ENCODE measurements around the gene EGFR.

EGFR gene

GRCh38 chr7:55046582-55047342, 27.9 kb downstream of the EGFR start:
- TF ChIP-seq FOXP2 (optimal IDR thresholded peaks at IDR 0.05; ENCODE audit: borderline replicate concordance, extremely low read depth, extremely low read length, insufficient read depth), result no peak

- TF ChIP-seq TAF1 (IDR thresholded peaks at IDR 0.05; ENCODE audit: borderline replicate concordance, insufficient read depth, low read length), result no peak
- no peak for TF ChIP-seq FOXP2 (optimal IDR thresholded peaks at IDR 0.05; ENCODE audit: borderline replicate concordance, extremely low read depth, extremely low read length, insufficient read depth)
- no peak for TF ChIP-seq SIN3A (IDR thresholded peaks at IDR 0.05; ENCODE audit: borderline replicate concordance, insufficient read depth, low read length)
- no peak for TF ChIP-seq POLR2AphosphoS5 (IDR thresholded peaks at IDR 0.05; ENCODE audit: low read depth, low read length)
- no peak for TF ChIP-seq REST (IDR thresholded peaks at IDR 0.05; ENCODE audit: insufficient read depth in 1 of 2, low read depth in 2 of 2, low read length in 2 of 2)
Observed at GRCh38 chr7:55048221-55048859, 29.5 kb downstream of the EGFR start.

GRCh38 chr7:55050281-55050680, 31.5 kb downstream of the EGFR start:
- TF ChIP-seq SIN3A (IDR thresholded peaks at IDR 0.05; ENCODE audit: borderline replicate concordance, insufficient read depth, low read length) (no peak), TAF1 (IDR thresholded peaks at IDR 0.05; ENCODE audit: borderline replicate concordance, insufficient read depth, low read length) (no peak), POLR2AphosphoS5 (IDR thresholded peaks at IDR 0.05; ENCODE audit: low read depth, low read length) (no peak), FOXP2 (optimal IDR thresholded peaks at IDR 0.05; ENCODE audit: borderline replicate concordance, extremely low read depth, extremely low read length, insufficient read depth) (no peak), REST (IDR thresholded peaks at IDR 0.05; ENCODE audit: insufficient read depth in 1 of 2, low read depth in 2 of 2, low read length in 2 of 2) (no peak)

- no peak for TF ChIP-seq POLR2AphosphoS5 (IDR thresholded peaks at IDR 0.05; ENCODE audit: low read depth, low read length)
- TF ChIP-seq TAF1 (IDR thresholded peaks at IDR 0.05; ENCODE audit: borderline replicate concordance, insufficient read depth, low read length), result no peak
- no peak for TF ChIP-seq FOXP2 (optimal IDR thresholded peaks at IDR 0.05; ENCODE audit: borderline replicate concordance, extremely low read depth, extremely low read length, insufficient read depth)
- TF ChIP-seq SIN3A (IDR thresholded peaks at IDR 0.05; ENCODE audit: borderline replicate concordance, insufficient read depth, low read length), result no peak
- TF ChIP-seq REST (IDR thresholded peaks at IDR 0.05; ENCODE audit: insufficient read depth in 1 of 2, low read depth in 2 of 2, low read length in 2 of 2), result no peak
Observed at GRCh38 chr7:55052081-55052480, 33.3 kb downstream of the EGFR start.

- no peak for TF ChIP-seq FOXP2 (optimal IDR thresholded peaks at IDR 0.05; ENCODE audit: borderline replicate concordance, extremely low read depth, extremely low read length, insufficient read depth)
- TF ChIP-seq POLR2AphosphoS5 (IDR thresholded peaks at IDR 0.05; ENCODE audit: low read depth, low read length), result no peak
Observed at GRCh38 chr7:55052741-55053427, 34.1 kb downstream of the EGFR start.

Measured in PFSK-1 (cell line).